K562 (cell line): ENCODE measurements around the gene CLTC. TPM values are rescaled to one million over a fixed set of nuclear protein-coding genes. Genes with fewer than 3 reads are reported as not detected.

Source experiments
- NFATC3 ChIP-seq: fragments of 450-650 bp; IDR thresholded peaks from 2 replicates; pipeline ENCODE4 v1.6.1; 2017; ENCODE audit warnings: mild to moderate bottlenecking
- REST ChIP-seq, 2 experiments: fragments of 450-650 bp; formaldehyde crosslinking in 1 of 2; IDR thresholded peaks; 2 replicates each; pipeline versions ENCODE4 v1.4.0 to v1.6.1; 2014 to 2020; ENCODE audit warnings: mild to moderate bottlenecking in 2 of 2, borderline replicate concordance in 1 of 2, low read depth in 1 of 2
- ZNF165 ChIP-seq: fragments of 250-450 bp; sonication (Bioruptor Pico); IDR thresholded peaks from 2 replicates; pipeline ENCODE4 v1.4.0; 2020; ENCODE audit warnings: borderline replicate concordance
- ZNF764 ChIP-seq: fragments of 250-450 bp; sonication (Bioruptor Pico); IDR thresholded peaks from 2 replicates; pipeline ENCODE4 v1.4.0; 2020; ENCODE audit warnings: low read depth, mild to moderate bottlenecking, moderate library complexity
- polyA plus RNA-seq, 8 experiments: library from polyadenylated mRNA; depleted of rRNA in 4 of 8; stranded (reverse) in 5 of 8; unstranded in 3 of 8; fragments of >200 nt; fragmentation: Nextera tagmentation in 2 of 8; fragmentation: Illumina TruSeq in 1 of 8; extraction: Ambion mirVana in 2 of 8; extraction: Trizol in 1 of 8; gene quantifications; 2 replicates each; pipeline versions ENCODE4 v1.2.1 to v1.2.3, GENCODE V29; 2011 to 2014; ENCODE audit warnings: inconsistent platforms in 1 of 8, missing spikeins in 1 of 8
- total RNA-seq, 7 experiments: library from RNA; depleted of rRNA in 6 of 7; stranded (reverse); fragments of >200 nt in 6 of 7; fragmentation: Illumina TruSeq in 2 of 7; extraction: Trizol in 2 of 7; gene quantifications; 2 replicates each; pipeline versions ENCODE4 v1.2.1 to v1.2.3, GENCODE V29; 2011 to 2021; ENCODE audit warnings: low replicate concordance in 1 of 7

The CLTC gene
- total and polyA plus RNA-seq, 9 of the 15 experiments (the other 6 are each of a cell fraction or from before 2014, with no cell fraction given), result 115 to 267 (median 174) TPM

DNA sequence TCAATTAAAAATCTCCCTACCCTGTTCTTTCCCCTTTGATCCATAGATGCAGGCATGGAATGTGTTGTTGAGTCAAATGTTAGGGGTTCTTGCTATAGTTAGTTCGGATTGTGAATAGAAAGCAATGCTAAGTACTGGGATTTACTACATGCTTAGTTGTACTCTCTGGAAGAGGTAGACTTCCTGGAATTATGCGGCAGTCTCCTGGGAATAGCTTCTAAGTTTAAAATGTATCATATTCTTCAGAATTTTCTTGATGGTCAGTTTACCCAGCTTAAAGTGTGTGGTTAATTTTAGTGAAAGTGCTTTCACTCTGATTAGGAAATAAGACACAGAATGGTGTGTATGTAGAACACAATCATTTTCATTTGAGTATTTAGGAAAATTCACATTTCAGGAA lies 3.5 kb downstream of the CLTC start (continued):
- TF ChIP-seq REST (IDR thresholded peaks at IDR 0.05; ENCODE audit: borderline replicate concordance), result no peak
- TF ChIP-seq REST (CRISPR knock-in tag; IDR thresholded peaks at IDR 0.05; ENCODE audit: low read depth), result no peak
- TF ChIP-seq ZNF764, result no peak
- TF ChIP-seq NFATC3, result no peak
- no peak for TF ChIP-seq ZNF165 (CRISPR knock-in tag)
- TF ChIP-seq, all 486 proteins: peak for 0
